Measurements from ENCODE around the gene SDC1.

The SDC1 gene

GRCh38 chr2:20180676-20181648, 44.0 kb downstream of the SDC1 start:
- DNase-seq = no peak

GRCh38 chr2:20179755-20180594, 45.0 kb downstream of the SDC1 start:
- no peak for DNase-seq

DNA sequence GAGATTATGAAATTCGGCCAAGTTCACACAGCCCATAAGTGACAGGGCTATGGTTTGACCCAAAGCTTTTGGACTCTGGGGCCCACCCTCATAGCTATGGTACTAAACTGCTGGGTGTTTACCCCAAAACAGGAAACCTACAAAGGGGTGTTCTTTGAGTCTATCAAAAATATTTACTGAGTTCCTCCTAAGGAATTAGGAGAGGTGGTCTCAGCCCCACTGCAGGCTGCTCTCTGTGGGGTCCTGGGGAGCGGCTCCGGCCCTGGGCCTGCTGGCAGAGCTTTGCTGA, 45.5 kb downstream of the SDC1 start:
- no peak for DNase-seq

DNA sequence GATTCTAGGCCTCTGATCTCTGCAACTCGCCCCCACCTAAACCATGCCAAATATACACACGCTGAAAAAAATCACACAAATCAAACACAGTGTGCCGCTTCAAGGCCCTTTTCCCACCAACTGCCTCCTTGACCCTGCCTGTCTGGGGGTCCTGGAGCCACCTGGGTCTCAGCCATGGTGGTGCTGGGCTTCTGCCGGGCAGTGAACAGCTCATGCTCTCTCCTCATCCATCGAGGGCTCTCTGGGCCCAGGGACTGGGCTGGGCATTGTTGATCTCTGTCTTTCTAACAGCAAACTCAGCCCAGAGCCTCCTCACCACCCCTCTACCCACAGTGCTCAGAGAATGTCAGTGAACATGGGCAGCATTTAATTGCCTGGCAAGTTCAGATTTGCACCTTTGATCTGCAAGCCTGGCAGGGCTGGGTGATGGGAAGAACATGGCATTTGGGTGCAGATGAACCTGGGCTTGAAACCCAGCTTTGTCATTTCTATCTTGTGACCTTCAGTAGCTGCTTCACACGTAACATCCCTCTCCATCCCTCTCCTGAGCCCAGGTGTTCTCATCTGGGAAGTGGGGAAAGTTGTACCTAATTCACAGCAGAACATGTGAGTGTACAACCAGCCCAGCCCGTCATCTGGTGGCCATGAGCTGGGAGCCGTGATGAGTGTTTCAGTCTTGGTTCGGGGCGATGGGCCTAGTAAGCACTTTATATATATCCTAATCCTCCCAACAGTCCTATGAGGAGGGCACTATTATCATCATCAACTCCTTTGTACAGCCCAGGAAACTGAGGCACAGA, 46.1 kb downstream of the SDC1 start:
- DNase-seq = no peak

DNA sequence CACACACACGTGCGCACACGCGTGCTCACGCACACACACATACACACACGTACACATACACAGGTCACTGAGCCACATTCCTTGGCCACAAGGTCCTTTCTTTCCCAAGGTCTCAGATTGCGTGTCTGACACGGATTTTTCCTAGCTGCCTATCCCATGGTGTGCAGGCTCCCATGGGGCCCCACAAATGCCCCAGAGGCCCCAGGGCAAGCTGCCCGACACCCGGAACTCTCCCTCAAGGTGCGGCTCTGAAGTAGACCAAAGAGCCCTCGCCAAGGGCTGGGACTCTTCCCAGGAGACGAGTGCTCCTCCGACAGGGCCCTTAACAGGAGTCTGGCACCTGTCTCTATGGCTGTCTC, 46.7 kb downstream of the SDC1 start:
- DNase-seq = no peak

- DNase-seq = no peak
Observed at GRCh38 chr2:20177556-20178248, 47.2 kb downstream of the SDC1 start.

DNA sequence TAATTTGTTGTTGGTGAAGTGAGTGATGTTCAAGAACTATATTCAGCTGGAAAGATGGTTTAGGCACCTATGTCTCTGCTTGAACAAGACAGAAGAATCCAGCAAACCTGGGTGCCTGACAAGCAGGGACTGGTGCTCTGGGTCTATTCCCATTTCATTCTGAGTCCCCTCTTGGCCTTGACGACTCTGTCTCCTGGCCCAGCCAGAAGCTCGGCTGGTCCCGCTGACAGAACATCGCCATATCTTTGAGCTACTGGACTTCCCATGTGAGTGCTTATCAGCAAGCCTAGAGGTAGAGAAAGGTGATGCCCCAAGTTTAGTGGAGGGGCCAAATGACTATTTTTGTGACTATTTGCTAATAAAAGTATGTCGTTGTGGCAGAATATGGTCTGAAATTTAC, 48.2 kb downstream of the SDC1 start:
- no peak for DNase-seq

- DNase-seq = no peak
Observed at GRCh38 chr2:20175931-20176330, 49.0 kb downstream of the SDC1 start.

DNA sequence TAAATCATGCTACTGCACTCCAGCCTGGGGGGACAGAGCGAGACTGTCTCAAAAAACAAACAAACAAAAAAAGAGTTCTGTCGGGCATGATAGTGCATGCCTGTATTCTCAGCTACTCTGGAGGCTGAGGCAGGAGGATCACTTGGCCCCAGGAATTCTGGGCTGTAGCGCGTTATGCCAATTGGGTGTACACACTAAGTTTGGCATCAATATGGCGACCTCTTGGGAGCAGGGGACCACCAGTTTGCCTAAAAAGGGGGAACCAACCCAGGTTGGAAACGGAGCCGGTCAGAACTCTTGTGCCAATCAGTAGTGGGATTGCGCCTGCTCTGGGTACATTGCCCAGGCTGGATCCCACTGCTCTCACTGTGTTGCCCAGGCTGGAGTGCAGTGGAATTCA, 49.7 kb downstream of the SDC1 start:
- DNase-seq = no peak

GRCh38 chr2:20174410-20174809, 50.5 kb downstream of the SDC1 start:
- no peak for DNase-seq

- DNase-seq = no peak
Observed at GRCh38 chr2:20173496-20174402, 51.2 kb downstream of the SDC1 start.

- DNase-seq = no peak
Observed at GRCh38 chr2:20173064-20173463, 51.9 kb downstream of the SDC1 start.

- DNase-seq = no peak
Observed at GRCh38 chr2:20172273-20173055, 52.5 kb downstream of the SDC1 start.

DNA sequence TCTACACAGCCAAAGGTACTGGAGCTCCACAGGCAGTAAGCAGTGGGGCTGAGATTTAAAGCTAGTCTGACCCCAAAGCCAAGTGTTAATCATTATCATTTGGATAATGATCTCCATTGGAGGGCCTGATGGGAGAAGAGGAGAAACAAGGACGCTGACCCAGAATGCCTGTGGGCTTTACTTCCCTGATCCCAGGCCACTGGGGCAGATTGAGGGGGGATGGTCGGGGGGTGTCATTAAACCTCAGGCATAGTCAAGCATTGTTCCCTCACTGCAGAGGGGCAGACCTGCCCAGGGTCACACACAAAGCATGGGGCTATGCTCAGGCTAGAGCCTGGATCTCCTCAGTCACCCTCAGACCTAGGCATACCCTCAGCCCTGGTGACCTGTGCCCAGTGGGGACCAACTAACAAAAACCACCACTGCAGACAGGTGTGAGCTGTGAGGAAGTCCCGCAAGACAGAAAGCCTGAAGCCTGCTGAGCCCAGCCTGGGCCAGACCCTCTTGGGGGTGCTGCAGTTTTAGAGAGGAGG, 53.4 kb downstream of the SDC1 start:
- DNase-seq = no peak

- DNase-seq = no peak
Observed at GRCh38 chr2:20170704-20171250, 54.2 kb downstream of the SDC1 start.

- DNase-seq = no peak
Observed at GRCh38 chr2:20169796-20170703, 54.9 kb downstream of the SDC1 start.

DNA sequence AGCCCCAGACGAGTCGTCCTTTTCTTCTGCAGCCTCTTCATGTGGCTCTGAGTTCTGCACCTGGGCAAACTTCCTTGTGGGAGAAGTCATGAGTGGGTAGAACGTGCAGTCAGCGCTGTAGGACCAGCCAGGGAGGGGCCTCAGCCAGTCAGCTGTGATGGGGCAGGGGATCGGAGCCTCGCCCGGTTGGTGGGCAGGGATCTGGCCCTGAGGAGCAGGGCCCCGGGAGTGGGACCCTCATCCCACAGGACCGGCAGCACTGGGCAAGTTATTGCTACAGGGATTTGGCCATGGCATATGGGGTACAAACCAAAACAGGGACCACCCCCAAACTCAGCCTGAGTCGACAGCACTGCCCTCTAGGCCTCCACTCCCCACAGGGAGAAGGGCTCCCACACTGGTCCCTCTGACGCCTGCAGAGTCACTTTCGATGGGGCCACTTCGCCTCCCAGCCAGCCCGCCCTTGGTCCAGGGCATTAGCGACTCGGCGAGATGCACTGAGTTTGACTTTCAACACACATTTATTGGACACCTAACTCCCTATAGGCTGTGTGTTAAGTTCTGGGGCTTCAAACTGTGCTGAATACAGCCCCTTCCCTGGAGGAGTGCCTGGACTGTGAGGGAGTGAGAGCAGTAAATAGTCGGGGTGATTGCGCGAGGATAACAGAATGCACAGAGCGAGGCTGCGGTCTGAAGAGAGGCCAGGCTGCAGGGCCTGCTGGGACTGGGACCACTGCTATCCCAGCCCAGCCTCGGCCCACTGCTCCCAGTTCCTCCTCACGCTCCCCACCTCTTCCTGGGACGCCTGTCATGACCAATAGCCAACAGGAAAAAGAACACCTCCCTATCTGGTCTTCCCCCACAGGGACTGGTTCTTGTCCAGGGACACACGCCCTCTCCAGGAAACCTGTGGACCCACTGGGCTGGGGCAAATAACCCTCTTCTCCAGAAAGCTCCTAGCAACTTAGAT, 55.9 kb downstream of the SDC1 start:
- DNase-seq = no peak

Measured in stimulated activated CD4-positive, alpha-beta T cell treated with anti-CD3 and anti-CD28 coated beads, Interleukin-1b, Interleukin-23, amount 100 ng/mL, for 48 hours (primary cell).